Medulla oblongata (tissue), 1 donor: ENCODE measurements around the gene FOXK2.
"Not testable (repeated sequence)": the region's sequence is repeated elsewhere in the genome, so short reads cannot be mapped to it uniquely, and the experiment has no call there.

Experiments used
- DNase-seq: peaks from one replicate; pipeline ENCODE4 v3.0.0-alpha.2; 2015; ENCODE audit errors: extremely low spot score

FOXK2 gene

DNA sequence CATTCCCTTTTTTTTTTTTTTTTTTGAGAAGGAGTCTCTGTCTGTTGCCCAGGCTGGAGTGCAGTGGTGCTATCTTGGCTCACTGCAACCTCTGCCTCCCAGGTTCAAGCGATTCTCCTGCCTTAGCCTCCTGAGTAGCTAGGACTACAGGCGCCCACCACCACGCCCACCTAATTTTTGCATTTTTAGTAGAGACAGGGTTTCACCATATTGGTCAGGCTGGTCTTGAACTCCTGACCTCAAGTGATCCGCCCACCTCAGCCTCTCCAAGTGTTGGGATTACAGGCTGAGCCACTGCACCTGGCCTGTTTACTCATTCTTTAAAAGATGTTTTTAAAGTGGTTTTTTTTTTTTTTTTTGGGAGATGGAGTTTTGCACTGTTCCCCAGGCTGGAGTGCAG is 44.2 kb downstream of the FOXK2 start:
- DNase-seq, result not testable (repeated sequence)

DNA sequence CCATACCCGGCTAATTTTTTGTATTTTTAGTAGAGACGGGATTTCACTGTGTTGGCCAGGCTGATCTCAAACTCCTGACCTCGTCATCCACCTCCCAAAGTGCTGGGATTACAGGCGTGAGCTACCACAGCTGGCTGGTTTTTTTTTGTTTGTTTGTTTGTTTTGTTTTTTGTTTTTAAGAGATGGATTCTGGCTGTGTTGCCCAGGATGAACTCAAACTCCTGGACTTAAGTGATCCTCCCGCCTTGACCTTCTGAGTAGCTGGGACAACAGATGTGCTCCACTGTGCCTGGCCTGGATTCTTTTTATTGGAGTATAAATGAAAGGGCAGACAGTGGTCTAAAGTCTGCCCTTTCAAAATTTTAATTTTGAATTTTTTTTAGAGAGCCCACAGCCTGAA is 44.7 kb downstream of the FOXK2 start:
- DNase-seq, result no peak

DNA sequence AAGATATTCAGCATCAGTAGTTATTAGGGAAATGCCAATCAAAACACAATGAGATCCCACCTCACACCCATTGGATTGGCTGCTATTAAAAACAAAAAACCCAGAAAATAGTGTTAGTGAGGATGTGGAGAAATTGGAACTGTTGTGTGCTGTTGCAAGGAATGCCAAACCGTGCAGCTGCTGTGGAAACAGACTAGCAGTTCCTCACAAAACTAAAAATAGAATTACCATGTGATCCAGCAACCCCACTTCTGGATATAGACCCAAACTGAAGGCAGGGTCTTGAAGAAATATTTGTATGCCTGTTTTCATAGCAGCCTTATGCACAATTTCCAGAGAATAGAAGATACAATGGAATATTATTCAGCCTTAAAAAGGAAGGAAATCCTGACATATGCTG is 46.0 kb downstream of the FOXK2 start:
- DNase-seq, result no peak

DNA sequence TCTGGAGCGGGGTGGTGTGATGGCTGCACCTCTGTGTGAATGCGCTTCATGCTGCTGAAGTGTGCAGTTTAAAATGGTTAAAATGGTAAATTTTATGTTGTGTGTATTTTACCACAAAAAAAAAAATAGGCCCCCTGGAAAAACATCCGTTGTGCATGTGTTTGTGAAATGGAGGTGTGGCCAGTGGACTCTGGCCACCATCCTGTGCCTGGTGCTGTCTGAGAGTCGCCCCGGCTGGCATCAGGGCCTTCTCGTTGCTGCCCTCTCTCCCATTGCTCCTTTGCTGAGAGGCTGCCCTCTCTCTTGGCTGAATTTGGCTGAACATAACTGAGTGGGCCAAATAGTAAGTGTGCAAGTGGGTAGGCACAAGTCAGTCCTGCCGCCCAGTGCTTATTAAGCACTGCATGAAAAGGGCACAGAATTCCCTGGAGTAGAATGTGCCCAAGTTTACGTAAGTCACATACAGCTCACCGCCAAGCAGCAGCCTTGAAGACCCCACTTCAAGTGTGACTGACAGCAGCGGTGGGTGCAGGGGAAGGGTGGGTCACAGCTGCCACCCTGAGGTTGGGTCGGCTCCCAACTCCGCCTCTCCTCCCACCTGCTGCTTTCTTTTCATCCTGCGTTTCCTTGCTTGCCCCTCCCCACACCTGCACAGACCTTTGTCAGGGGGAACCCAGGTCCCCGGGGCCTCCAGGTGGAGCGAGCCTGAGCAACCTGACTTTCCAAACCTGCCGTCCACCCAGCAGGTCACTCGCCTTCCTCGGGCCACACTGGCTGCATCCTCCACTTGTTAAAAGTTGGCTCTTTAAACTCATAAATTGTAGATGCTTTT is 46.8 kb downstream of the FOXK2 start:
- no peak for DNase-seq

DNA sequence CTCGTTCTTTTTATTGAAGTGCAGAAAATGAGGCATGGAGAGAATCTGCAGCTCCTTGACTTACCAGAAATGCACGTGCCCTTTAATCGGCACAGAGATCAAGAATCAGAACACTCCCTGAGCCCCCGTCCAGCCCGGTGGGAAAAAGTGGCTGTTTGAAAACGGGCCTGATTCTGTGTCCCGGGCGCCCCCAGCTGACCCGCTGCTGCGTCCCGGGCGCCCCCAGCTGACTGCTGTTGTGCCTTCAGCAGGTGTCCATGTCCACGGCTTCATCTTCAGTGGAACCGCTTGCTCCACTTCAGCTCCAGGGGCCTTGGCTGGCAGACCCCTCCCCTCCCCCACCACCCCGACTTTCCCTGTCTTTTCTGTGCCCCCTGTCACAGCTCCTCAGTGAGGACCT is 47.8 kb downstream of the FOXK2 start:
- no peak for DNase-seq

DNA sequence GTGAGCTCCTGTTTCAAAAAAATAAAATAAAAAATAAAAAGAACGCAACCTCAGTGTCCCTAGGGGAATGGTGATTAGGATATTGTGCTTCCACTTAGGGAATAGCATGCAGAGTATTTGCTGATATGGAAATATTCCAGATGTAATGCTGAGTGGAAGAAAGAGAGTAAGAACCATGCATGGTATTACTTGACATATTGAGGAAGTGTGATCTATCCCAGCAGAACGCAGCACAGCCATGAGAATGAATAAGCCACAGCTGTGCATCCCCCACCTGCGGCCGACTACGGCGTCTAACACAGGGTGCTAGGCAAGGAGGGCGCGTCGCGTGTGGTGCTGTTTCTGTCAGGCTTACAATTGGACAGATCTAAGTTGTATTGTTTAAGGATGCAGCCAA is 49.5 kb downstream of the FOXK2 start:
- no peak for DNase-seq

DNA sequence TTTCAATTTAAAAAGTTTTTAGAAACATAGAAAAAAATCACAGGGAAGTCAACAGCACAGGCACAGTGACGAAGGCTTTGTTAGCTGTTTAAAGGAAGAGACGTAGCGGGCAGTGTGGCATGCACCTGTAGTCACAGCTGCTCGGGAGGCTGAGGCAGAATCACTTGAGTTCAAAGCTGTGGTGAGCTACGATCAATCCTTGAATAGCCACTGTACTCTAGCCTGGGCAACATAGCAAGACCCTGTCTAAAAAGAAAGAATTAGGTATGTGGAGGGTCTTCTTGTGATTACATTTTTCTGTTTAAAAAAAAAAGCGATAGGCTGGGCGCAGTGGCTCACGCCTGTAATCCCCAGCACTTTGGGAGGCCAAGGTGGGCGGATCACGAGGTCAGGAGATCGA is 50.1 kb downstream of the FOXK2 start:
- no peak for DNase-seq

DNA sequence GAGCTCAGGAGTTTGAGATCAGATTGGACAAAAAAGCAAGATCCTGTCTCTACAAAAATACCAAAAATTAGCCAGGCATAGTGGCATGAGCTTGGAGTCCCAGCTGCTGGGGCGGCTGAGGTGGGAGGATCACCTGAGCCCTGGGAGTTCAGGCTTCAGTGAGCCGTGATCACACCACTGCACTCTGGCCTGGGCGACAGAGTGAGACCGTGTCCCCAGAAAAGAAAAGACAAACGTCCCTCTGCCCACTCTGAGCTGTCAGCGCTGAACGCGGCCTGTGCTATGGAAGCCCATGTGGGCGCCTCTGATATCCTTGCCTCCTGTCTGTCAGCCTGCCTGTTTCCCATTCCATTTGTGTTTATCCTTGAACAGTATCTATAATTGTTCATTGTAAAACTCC is 50.7 kb downstream of the FOXK2 start:
- DNase-seq, result no peak

DNA sequence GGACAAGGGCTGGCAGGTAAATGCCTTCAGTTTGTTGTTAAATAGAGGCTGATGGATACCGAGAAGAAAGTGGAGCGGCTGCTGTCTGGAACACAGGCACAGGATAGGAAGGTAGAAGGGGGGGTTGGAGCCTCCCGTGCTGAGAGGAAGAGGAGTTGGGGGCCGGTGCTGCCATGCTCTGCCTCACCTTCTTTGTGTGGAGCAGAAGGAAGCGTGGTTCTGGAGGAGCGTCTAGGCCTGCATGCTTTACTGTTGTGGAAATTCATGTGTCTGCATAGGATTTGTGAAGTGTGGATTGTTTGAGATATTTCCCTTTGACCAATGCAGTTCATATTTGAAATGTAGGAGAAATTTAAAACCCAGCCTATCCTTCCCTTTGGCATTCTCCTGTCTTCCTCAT is 52.3 kb downstream of the FOXK2 start:
- no peak for DNase-seq

DNA sequence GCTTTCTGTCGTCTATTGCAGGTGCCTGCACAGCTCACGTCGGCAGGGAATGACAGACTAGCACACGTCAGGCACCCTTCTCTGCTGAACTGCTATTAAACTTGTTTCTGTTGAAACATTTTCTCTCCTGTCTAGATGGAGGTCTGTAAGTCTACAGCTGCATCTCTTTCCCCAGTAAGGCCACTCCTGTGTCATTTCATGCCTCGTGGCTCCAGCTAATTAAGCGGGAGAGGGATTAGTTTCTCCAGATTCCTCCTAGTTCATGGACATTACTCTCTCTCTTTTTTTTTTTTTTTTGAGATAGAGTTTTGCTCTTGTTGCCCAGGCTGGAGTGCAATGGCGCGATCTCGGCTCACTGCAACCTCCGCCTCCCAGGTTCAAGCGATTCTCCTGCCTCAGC is 54.5 kb downstream of the FOXK2 start:
- no peak for DNase-seq

DNA sequence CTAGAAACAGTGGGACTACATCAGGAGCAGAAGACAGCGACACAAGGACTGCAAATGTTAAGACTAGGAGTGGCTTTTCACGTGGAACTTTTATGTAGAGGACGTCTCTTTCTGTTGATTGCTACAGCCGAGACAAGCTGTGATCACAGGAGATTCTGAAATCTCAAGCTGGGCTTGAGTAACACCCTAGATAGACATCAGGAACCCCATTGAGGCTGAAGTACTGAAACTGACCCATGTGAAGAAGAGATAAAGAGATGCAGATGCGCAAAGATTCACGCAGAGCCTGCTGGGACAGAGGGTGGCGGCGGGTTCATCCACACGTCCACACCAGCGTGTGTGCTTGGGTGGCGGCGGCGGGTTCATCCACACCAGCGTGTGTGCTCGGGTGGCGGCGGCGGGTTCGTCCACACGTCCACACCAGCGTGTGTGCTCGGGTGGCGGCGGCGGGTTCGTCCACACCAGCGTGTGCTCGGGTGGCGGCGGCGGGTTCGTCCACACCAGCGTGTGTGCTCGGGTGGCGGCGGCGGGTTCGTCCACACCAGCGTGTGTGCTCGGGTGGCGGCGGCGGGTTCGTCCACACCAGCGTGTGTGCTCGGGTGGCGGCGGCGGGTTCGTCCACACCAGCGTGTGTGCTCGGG is 56.2 kb downstream of the FOXK2 start:
- DNase-seq, result not testable (repeated sequence)

DNA sequence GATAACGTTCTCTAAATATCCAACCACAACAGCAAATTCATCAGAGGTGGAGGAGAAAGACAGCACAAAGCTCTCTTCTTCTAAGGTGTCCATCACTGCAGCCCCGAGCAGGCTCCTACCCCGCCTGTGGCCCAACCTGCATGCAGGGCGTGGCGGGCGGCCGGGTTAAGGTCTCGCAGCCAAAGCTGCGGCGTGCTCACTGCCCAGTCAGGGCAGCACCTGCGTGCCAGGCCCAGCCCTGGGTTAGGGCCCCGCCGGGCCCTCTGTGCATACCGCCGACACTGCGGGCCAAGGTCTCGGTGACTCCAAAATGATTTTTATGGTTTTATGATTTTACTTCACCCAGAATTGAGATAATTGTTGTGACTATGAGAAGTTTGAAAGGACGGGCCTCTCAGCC is 57.8 kb downstream of the FOXK2 start:
- no peak for DNase-seq

DNA sequence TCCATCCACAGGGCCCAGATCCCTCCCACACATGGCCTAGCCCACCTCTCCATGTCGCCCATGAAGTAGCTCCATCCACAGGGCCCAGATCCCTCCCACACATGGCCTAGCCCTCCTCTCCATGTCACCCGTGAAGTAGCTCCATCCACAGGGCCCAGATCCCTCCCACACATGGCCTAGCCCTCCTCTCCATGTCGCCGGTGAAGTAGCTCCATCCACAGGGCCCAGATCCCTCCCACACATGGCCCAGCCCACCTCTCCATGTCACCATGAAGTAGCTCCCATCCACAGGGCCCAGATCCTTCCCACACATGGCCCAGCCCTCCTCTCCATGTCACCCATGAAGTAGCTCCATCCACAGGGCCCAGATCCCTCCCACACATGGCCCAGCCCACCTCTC is 60.4 kb downstream of the FOXK2 start:
- not testable (repeated sequence) for DNase-seq

DNA sequence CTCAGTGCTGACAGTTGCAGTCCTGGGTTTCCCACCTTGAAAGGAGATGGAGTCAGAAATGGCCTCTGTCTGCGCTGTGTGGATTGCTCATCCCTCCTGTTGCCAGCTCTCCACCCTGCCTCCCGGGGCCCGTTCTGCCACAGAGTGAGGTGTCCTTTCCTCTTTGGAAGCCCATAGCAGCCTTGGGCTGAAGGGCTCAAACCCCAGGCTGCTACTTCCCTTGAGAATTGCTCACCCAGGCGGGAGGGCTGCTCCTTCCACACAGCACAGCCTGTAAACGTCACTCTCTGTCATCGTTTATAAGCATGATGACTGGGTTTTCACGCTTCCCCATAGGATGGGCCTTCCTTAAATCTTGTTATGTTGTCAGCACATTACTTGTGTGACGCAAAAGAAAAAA is 62.7 kb downstream of the FOXK2 start:
- DNase-seq, result no peak

DNA sequence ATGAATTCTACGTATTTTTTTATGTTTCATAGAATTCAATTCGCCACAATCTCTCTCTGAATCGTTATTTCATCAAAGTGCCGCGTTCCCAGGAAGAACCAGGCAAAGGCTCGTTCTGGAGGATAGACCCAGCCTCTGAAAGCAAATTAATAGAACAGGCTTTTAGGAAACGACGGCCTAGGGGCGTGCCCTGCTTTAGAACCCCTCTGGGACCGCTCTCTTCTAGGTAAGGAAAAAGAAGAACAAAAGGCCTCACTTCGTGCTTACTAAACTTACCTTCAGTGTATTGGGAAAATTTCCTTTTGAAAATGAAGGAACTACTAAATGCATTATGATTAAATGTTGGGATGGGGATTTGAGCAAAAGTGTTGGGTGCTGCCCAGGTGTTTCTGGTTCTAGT is 63.2 kb downstream of the FOXK2 start:
- DNase-seq, result no peak

DNA sequence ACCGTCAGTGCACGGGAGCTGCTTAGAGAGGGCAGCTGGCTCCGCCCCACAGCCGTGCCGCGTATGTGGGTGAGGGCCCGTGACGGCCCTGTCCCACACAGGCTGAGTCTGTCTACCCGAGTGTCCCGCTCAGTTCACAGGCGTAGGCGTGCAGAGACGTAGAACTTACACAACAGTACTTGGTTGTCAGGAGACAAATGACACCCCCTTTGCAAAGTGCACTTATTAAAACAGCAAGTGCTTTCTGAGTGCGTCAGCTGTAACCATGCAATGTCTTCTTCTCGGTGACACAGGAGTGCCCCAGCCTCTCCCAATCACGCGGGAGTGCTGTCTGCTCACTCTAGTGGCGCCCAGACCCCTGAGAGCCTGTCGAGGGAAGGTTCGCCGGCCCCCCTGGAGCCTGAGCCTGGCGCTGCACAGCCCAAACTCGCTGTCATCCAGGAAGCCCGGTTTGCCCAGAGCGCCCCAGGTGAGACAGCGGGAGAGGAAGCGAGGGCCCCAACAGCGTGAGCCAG is 64.2 kb downstream of the FOXK2 start:
- no peak for DNase-seq

DNA sequence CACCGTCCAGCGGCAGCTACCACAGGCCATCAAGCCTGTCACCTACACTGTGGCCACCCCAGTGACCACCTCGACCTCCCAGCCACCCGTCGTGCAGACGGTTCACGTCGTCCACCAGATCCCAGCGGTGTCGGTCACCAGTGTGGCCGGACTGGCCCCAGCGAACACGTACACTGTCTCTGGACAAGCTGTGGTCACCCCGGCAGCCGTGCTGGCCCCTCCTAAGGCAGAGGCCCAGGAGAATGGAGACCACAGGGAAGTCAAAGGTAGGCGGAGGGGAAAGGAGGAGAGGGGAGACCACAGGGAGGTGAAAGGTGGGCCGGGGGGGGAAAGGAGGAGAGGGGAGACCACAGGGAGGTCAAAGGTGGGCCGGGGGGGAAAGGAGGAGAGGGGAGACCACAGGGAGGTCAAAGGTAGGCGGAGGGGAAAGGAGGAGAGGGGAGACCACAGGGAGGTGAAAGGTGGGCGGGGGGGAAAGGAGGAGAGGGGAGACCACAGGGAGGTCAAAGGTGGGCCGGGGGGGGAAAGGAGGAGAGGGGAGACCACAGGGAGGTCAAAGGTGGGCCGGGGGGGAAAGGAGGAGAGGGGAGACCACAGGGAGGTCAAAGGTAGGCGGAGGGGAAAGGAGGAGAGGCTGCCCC is 66.5 kb downstream of the FOXK2 start:
- not testable (repeated sequence) for DNase-seq

DNA sequence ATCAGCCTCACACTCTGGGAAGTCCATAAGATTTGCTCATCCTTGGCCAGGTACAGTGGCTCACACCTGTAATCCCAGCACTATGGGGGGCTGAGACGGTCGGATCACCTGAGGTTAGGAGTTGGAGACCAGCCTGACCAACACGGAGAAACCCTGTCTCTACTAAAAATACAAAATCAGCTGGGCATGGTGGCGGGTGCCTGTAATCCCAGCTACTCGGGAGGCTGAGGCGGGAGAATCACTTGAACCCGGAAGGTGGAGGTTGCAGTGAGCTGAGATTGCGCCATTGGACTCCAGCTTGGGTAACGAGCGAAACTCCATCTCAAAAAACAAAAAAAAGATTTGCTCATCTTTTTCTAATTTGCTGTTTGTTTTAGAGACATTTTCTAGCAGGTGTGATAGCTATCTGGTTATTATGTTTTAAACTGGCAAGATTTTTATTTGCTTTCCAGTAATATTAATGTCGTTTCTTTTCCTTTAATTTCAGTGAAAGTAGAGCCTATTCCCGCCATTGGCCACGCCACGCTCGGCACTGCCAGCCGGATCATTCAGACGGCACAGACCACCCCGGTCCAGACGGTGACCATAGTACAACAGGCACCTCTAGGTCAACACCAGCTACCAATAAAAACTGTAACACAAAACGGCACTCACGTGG is 67.2 kb downstream of the FOXK2 start:
- no peak for DNase-seq

DNA sequence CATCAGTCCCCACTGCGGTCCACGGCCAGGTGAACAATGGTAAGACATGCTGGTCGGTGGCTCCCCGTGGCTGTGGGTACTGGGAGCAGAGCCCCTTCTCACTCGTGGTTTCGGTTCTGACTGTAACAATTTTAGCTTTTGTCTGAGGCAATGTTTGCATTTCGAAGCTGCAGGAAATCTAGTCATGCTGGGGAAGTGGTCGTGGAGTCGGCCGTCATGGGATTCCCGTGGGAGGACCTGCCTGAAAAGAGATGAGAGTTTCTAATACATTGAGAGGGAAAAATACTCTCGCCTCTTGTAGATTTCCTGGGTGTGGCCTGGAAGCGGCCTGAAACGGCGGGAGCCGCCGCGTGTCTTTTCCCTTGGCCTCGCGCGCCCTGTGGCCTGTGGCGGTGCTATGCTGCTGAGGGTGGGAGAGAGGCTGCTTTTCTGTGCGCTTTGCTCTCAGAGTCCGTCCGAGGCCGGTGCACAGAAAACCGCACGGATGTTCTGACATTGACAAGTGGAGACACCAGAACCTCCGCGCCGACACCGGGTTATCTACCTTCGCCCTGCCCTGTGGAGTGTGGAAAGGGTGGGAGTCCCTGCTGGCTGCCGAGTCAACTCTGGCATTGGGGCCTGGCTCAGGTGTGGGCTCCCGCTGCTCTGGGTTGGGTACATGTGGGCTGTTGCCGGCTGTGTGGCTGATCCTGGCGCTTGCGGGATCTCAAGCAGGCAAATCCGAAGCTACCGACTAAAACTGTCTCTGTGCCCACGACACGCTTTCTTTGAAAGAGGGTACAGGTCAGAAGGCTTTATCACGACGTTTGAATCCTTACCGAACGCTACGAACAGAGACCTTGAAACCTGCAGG is 67.9 kb downstream of the FOXK2 start:
- no peak for DNase-seq

DNA sequence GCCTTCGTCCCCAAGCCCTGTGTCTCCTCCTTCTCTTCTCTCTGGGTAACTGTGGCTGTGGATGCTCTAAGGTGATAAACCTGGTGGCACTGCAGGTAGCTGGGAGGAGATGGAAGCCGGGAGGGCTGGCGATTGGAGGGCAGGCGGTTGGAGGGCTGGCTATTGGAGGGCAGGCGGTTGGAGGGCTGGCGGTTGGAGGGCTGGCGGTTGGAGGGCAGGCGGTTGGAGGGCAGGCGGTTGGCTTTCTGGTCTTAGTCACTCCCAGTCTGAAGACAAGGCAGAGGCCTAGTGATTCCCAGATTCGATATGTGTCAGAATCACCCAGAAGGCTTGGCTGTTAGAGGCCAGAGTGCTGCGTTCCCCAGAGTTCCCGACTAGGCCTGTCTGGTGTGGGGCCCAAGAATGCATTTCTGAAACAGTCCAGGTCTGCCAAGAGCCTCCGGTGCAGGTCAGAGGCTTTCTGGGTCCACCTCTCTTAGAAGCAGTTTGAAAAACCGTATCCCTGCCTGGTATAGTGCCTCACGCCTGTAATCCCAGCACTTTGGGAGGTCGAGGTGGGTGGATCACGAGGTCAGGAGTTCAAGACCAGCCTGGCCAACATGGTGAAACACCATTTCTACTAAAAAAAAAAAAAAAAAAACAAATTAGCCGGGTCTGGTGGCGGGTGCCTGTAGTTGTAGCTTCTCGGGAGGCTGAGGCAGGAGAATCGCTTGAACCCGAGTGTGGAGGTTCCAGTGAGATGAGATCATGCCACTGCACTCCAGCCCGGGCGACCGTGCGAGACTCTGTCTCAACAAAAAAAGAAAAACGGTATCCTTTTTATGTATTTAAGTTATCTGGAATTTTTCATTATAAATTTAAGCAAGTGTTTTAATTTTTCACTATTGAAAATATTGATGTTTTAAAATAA is 69.0 kb downstream of the FOXK2 start:
- DNase-seq, result no peak
